Measurements from ENCODE around the gene PIP4K2A. TPM values are rescaled to one million over a fixed set of nuclear protein-coding genes. Genes with fewer than 3 reads are reported as not detected.

Gene PIP4K2A
- total and polyA plus RNA-seq, 2 experiments from 2014 or later = 39.9 to 40.1 TPM

DNA sequence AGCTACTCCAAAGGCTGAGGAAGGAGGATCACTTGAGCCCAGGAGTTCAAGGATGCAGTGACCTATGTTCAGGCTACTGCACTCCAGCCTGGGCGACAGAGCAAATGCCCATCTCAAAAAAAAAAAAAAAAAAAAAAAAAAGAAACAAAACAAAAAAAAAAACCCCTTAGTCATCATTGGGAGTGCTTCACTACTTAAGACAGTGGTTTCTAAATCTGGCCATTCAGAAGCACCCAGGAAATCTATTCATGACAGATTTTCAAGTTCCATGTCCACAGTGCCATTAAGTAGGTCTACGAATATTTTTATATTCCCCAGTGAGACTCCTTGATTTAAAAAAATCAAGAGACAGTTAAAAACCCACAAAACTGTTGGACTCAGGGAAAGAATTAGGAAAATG lies 182.9 kb downstream of the PIP4K2A start:
- Histone ChIP-seq H3K27me3 (ENCODE audit: insufficient read depth) (peaks cover 2% of the 10 kb centered on the region; the same call in 1 of the 2 replicates), H3K79me2 (replicated peaks; ENCODE audit: insufficient read depth) (no peaks in the 10 kb centered on the region), H3K4me1 (ENCODE audit: insufficient read depth) (no peaks in the 10 kb centered on the region), H3K27ac (ENCODE audit: low read depth) (no peak overlapping the region), H3K4me2 (no peak overlapping the region), H3K36me3 (ENCODE audit: insufficient read depth) (no peaks in the 10 kb centered on the region), H4K20me1 (replicated peaks; ENCODE audit: insufficient read depth) (0 out of 2 replicates have a peak, but pooled peaks cover 4% of the 10 kb centered on the region), H3K4me3 (no peak overlapping the region), H2AFZ (no peak overlapping the region), H3F3A (replicated peaks; ENCODE audit: low read depth) (no peaks in the 10 kb centered on the region), H3K9me2 (ENCODE audit: insufficient read depth) (0 out of 2 replicates have a peak, but pooled peaks cover 4% of the 10 kb centered on the region)
- no peak for ATAC-seq
- DNase-seq (ENCODE audit: low spot score) = no peak
- no peak for TF ChIP-seq EZH2 (IDR thresholded peaks at IDR 0.05; ENCODE audit: low read depth, unreplicated experiment)
- TF ChIP-seq ZNF114 (CRISPR knock-in tag; IDR thresholded peaks at IDR 0.05) = no peak
- peaks cover 50% of the 10 kb centered on the region for H3K9me3 Mint-ChIP-seq
- H3K4me3 Mint-ChIP-seq = no peak overlapping the region
- H3K36me3 Mint-ChIP-seq (ENCODE audit: low read depth) = peaks cover 37% of the 10 kb centered on the region
- H3K27ac Mint-ChIP-seq = no peak overlapping the region
- peaks cover 6% of the 10 kb centered on the region for H3K27me3 Mint-ChIP-seq (ENCODE audit: insufficient read depth, low read depth, poor library complexity)
- H3K4me1 Mint-ChIP-seq = no peaks in the 10 kb centered on the region

GRCh38 chr10:22531008-22531407 lies 183.4 kb downstream of the PIP4K2A start:
- Mint-ChIP-seq H3K27me3 (ENCODE audit: insufficient read depth, low read depth, poor library complexity) (peaks cover 6% of the 10 kb centered on the region), H3K36me3 (ENCODE audit: low read depth) (peaks cover 33% of the 10 kb centered on the region), H3K9me3 (peaks cover 54% of the 10 kb centered on the region), H3K4me3 (no peak overlapping the region), H3K27ac (no peak overlapping the region), H3K4me1 (no peaks in the 10 kb centered on the region)
- no peaks in the 10 kb centered on the region for H3K79me2 ChIP-seq (replicated peaks; ENCODE audit: insufficient read depth)
- DNase-seq (ENCODE audit: low spot score) = no peak
- no peaks in the 10 kb centered on the region for H3F3A ChIP-seq (replicated peaks; ENCODE audit: low read depth)
- H3K4me3 ChIP-seq = no peak overlapping the region
- H3K36me3 ChIP-seq (ENCODE audit: insufficient read depth) = no peaks in the 10 kb centered on the region
- H3K4me2 ChIP-seq = no peak overlapping the region
- H3K27me3 ChIP-seq (ENCODE audit: insufficient read depth) = peaks cover 2% of the 10 kb centered on the region; the same call in 1 of the 2 replicates
- H3K27ac ChIP-seq (ENCODE audit: low read depth) = no peak overlapping the region
- ATAC-seq = no peak
- no peak overlapping the region for H2AFZ ChIP-seq
- no peaks in the 10 kb centered on the region for H3K4me1 ChIP-seq (ENCODE audit: insufficient read depth)
- H4K20me1 ChIP-seq (replicated peaks; ENCODE audit: insufficient read depth) = 0 out of 2 replicates have a peak, but pooled peaks cover 4% of the 10 kb centered on the region
- 0 out of 2 replicates have a peak, but pooled peaks cover 4% of the 10 kb centered on the region for H3K9me2 ChIP-seq (ENCODE audit: insufficient read depth)
- TF ChIP-seq ZNF114 (CRISPR knock-in tag; IDR thresholded peaks at IDR 0.05) (no peak), JUNB (IDR thresholded peaks at IDR 0.05; ENCODE audit: unreplicated experiment) (no peak), POLR2AphosphoS5 (IDR thresholded peaks at IDR 0.05; ENCODE audit: low read depth) (no peak), NANOG (IDR thresholded peaks at IDR 0.05; ENCODE audit: borderline replicate concordance) (no peak), EZH2phosphoT487 (IDR thresholded peaks at IDR 0.05; ENCODE audit: unreplicated experiment) (no peak), ZNF331 (CRISPR knock-in tag; IDR thresholded peaks at IDR 0.05; ENCODE audit: low read depth) (no peak), CREB1 (CRISPR knock-in tag; IDR thresholded peaks at IDR 0.05; ENCODE audit: low read depth) (no peak), EZH2 (IDR thresholded peaks at IDR 0.05; ENCODE audit: low read depth, unreplicated experiment) (no peak), STAT1 (IDR thresholded peaks at IDR 0.05; ENCODE audit: unreplicated experiment) (no peak), ETS1 (IDR thresholded peaks at IDR 0.05) (no peak)
- TF ChIP-seq, protein P1, sequence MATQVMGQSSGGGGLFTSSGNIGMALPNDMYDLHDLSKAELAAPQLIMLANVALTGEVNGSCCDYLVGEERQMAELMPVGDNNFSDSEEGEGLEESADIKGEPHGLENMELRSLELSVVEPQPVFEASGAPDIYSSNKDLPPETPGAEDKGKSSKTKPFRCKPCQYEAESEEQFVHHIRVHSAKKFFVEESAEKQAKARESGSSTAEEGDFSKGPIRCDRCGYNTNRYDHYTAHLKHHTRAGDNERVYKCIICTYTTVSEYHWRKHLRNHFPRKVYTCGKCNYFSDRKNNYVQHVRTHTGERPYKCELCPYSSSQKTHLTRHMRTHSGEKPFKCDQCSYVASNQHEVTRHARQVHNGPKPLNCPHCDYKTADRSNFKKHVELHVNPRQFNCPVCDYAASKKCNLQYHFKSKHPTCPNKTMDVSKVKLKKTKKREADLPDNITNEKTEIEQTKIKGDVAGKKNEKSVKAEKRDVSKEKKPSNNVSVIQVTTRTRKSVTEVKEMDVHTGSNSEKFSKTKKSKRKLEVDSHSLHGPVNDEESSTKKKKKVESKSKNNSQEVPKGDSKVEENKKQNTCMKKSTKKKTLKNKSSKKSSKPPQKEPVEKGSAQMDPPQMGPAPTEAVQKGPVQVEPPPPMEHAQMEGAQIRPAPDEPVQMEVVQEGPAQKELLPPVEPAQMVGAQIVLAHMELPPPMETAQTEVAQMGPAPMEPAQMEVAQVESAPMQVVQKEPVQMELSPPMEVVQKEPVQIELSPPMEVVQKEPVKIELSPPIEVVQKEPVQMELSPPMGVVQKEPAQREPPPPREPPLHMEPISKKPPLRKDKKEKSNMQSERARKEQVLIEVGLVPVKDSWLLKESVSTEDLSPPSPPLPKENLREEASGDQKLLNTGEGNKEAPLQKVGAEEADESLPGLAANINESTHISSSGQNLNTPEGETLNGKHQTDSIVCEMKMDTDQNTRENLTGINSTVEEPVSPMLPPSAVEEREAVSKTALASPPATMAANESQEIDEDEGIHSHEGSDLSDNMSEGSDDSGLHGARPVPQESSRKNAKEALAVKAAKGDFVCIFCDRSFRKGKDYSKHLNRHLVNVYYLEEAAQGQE (IDR thresholded peaks at IDR 0.05; ENCODE audit: unreplicated experiment) = no peak
- TF ChIP-seq, protein P2, sequence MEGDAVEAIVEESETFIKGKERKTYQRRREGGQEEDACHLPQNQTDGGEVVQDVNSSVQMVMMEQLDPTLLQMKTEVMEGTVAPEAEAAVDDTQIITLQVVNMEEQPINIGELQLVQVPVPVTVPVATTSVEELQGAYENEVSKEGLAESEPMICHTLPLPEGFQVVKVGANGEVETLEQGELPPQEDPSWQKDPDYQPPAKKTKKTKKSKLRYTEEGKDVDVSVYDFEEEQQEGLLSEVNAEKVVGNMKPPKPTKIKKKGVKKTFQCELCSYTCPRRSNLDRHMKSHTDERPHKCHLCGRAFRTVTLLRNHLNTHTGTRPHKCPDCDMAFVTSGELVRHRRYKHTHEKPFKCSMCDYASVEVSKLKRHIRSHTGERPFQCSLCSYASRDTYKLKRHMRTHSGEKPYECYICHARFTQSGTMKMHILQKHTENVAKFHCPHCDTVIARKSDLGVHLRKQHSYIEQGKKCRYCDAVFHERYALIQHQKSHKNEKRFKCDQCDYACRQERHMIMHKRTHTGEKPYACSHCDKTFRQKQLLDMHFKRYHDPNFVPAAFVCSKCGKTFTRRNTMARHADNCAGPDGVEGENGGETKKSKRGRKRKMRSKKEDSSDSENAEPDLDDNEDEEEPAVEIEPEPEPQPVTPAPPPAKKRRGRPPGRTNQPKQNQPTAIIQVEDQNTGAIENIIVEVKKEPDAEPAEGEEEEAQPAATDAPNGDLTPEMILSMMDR (conservative IDR thresholded peaks at IDR 0.05; ENCODE audit: low read depth in 2 of 2) = no peak
